ENCODE data around the gene AK8. TPM values are rescaled to one million over a fixed set of nuclear protein-coding genes. Genes with fewer than 3 reads are reported as not detected.

The AK8 gene
- total and polyA plus RNA-seq, 9 of the 15 experiments (the other 6 are each of a cell fraction or from before 2014, with no cell fraction given), result 0.06 to 0.37 TPM; not detected in 7

- POLR2A ChIA-PET, result interaction anchor here (0.7 kb wide), 1 partner anchor 9 kb away, joined by 3 read pairs; no protein-coding TSS in a partner anchor
- intact Hi-C loops (cut with micrococcal nuclease), result loop anchor here (10.0 kb wide), 1 partner anchor 95 kb away; no protein-coding TSS in a partner anchor
- no TSS peak for BruUV-seq (replicated peaks)
- no peak for TF ChIP-seq SMARCA5 (IDR thresholded peaks at IDR 0.05)
- TF ChIP-seq TARDBP (IDR thresholded peaks at IDR 0.05), result no peak
- no peak for TF ChIP-seq CHD1 (IDR thresholded peaks at IDR 0.05; ENCODE audit: low read length)
- no peak for TF ChIP-seq HMGXB4 (CRISPR knock-in tag; IDR thresholded peaks at IDR 0.05)
- no peak for TF ChIP-seq POLR2A (conservative IDR thresholded peaks at IDR 0.05)
- TF ChIP-seq MYNN (IDR thresholded peaks at IDR 0.05), result no peak
- TF ChIP-seq MYNN (CRISPR knock-in tag; IDR thresholded peaks at IDR 0.05), result no peak
- TF ChIP-seq KLF13 (tag; IDR thresholded peaks at IDR 0.05; ENCODE audit: borderline replicate concordance, low read depth), result no peak
- TF ChIP-seq ZNF212 (CRISPR knock-in tag; IDR thresholded peaks at IDR 0.05), result no peak
- no peak for TF ChIP-seq HNRNPUL1 (IDR thresholded peaks at IDR 0.05; ENCODE audit: low read length)
- TF ChIP-seq, protein P1, sequence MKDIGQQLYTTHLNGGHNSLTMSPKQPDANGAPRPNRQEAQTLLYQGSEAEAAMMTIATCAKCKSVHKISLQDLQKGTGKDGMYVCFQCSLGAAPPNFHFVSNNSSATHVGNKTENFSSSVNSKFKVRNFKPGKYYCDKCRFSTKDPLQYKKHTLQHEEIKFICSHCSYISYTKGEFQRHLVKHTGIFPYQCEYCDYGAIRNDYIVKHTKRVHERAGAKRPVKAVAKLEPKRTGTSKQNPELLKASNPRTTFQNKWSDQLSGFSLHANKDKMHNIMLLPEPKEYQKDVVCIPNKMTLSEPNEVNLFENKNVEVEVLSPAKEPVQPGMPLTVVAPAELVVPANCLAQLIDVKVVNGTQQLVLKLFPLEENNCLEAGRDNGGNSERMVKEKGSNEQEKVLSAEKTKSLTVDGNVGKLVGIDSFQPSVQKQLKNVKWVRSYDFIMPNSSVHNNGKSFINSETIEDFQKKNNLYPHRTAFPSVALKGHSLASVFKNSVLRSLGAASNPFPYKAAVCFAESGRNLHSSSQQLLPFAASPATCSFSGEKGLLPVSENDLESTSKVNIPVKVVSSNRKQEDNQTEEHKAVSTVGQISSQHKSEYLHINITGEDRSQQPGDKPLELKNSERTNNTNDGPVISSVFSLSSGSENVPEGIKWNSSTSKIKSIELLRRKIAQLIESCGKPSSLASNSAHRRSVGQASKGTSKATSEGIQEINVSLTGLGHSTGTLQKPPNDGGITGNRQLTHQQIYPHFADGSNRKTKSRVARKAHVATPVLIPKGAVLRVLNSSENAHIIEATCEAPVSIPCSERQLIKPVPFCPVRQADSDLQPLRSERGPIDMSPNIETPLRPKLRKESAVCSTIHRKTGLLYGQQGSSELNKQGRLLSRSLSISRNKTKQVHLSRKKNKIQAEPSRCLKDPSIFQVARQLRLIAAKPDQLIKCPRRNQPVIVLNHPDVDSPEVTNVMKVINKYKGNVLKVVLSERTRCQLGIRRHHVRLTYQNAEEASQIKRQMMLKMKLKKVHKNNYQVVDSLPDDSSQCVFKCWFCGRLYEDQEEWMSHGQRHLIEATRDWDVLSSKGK (CRISPR knock-in tag; IDR thresholded peaks at IDR 0.05), result no peak
- TF ChIP-seq ZNF830 (CRISPR knock-in tag; IDR thresholded peaks at IDR 0.05), result no peak
- TF ChIP-seq CTCF (IDR thresholded peaks at IDR 0.05 in 2 of 3, conservative IDR thresholded peaks at IDR 0.05 in 1 of 3; ENCODE audit: insufficient read depth in 2 of 3, low read depth in 1 of 3, low read length in 3 of 3), result no peak
- TF ChIP-seq GABPB1 (CRISPR knock-in tag; IDR thresholded peaks at IDR 0.05), result no peak
- TF ChIP-seq, protein P2, sequence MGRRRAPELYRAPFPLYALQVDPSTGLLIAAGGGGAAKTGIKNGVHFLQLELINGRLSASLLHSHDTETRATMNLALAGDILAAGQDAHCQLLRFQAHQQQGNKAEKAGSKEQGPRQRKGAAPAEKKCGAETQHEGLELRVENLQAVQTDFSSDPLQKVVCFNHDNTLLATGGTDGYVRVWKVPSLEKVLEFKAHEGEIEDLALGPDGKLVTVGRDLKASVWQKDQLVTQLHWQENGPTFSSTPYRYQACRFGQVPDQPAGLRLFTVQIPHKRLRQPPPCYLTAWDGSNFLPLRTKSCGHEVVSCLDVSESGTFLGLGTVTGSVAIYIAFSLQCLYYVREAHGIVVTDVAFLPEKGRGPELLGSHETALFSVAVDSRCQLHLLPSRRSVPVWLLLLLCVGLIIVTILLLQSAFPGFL (CRISPR knock-in tag; IDR thresholded peaks at IDR 0.05), result no peak
Measured at GRCh38 chr9:132699956-132700355, 178.1 kb downstream of the AK8 start.

More at GRCh38 chr9:132699956-132700355, 178.1 kb downstream of the AK8 start:
- Histone ChIP-seq H3K27ac (ENCODE audit: extremely low read depth, low read depth, low read length) (no peak overlapping the region), H3K36me3 (ENCODE audit: control insufficient read depth, insufficient read depth, low read length) (no peaks in the 10 kb centered on the region), H4K20me1 (replicated peaks; ENCODE audit: control insufficient read depth, insufficient read depth, low read length) (no peaks in the 10 kb centered on the region), H3K27me3 (ENCODE audit: control insufficient read depth in 2 of 2, insufficient read depth in 2 of 2, low read length in 2 of 2) (peaks cover 0 to 1% of the 10 kb centered on the region in 2 experiments; a peak in 2 of 5 replicates), H3K4me2 (ENCODE audit: insufficient read depth, low read length) (no peak overlapping the region), H3K4me3 (no peak overlapping the region), H2AFZ (ENCODE audit: low read depth, low read length) (no peak overlapping the region), H3K9me1 (ENCODE audit: control insufficient read depth, insufficient read depth, low read length) (no peaks in the 10 kb centered on the region), H3K4me1 (replicated peaks in 1 of 2; ENCODE audit: control insufficient read depth in 2 of 2, insufficient read depth in 2 of 2, low read length in 2 of 2) (no peaks in the 10 kb centered on the region), H3K9me3 (replicated peaks; ENCODE audit: control insufficient read depth, insufficient read depth, low read depth, low read length) (peaks cover 4% of the 10 kb centered on the region; the same call in 1 of the 2 replicates), H3K79me2 (ENCODE audit: control insufficient read depth, insufficient read depth, low read length) (no peaks in the 10 kb centered on the region), H3K9ac (ENCODE audit: insufficient read depth in 1 of 2, low read depth in 2 of 2, low read length in 2 of 2) (no peak overlapping the region)
- in situ Hi-C loops (cut with MboI), result no loop called here
- CTCF ChIA-PET (ENCODE audit: low intra/inter-chr PET ratio), result no interaction called here
- no peak for DNase-seq (ENCODE audit: extremely low read depth in 1 of 4, low spot score in 3 of 4)
- ATAC-seq, result no peak
- 0% methylated on average over 1 of the region's 1 CpG for WGBS (ENCODE audit: insufficient coverage, low coverage, missing lambda C conversion rate)
- no peak for FAIRE-seq

All from K562 (cell line).